HS-27A (cell line): ENCODE results near the gene SEC14L6.
"Not testable (repeated sequence)": the region's sequence is repeated elsewhere in the genome, so short reads cannot be mapped to it uniquely, and the experiment has no call there.

ENCODE experiments used
- DNase-seq: peaks from one replicate; pipeline ENCODE4 v3.0.0-alpha.2; 2012; ENCODE audit warnings: low read depth, missing footprints

SEC14L6 gene

GRCh38 chr22:30566125-30566524, 19.6 kb upstream of the SEC14L6 start:
- no peak for DNase-seq

- DNase-seq, result no peak
Measured at GRCh38 chr22:30565341-30565740, 18.8 kb upstream of the SEC14L6 start.

GRCh38 chr22:30564761-30565119, 18.2 kb upstream of the SEC14L6 start:
- no peak for DNase-seq

- no peak for DNase-seq
Measured at GRCh38 chr22:30564045-30564760, 17.7 kb upstream of the SEC14L6 start.

GRCh38 chr22:30562366-30562765, 15.8 kb upstream of the SEC14L6 start:
- DNase-seq, result no peak

- DNase-seq, result no peak
Measured at GRCh38 chr22:30561402-30562189, 15.1 kb upstream of the SEC14L6 start.

GRCh38 chr22:30560643-30561202, 14.2 kb upstream of the SEC14L6 start:
- DNase-seq, result not testable (repeated sequence)

- DNase-seq, result no peak
Measured at GRCh38 chr22:30559889-30560288, 13.3 kb upstream of the SEC14L6 start.

GRCh38 chr22:30557243-30557642, 10.7 kb upstream of the SEC14L6 start:
- DNase-seq, result no peak

GRCh38 chr22:30556388-30556787, 9.8 kb upstream of the SEC14L6 start:
- DNase-seq, result no peak

GRCh38 chr22:30555282-30556210, 9.0 kb upstream of the SEC14L6 start:
- no peak for DNase-seq

GRCh38 chr22:30553971-30554370, 7.4 kb upstream of the SEC14L6 start:
- no peak for DNase-seq

- no peak for DNase-seq
Measured at GRCh38 chr22:30552719-30553118, 6.2 kb upstream of the SEC14L6 start.

- not testable (repeated sequence) for DNase-seq
Measured at GRCh38 chr22:30551813-30552212, 5.3 kb upstream of the SEC14L6 start.

GRCh38 chr22:30547188-30547587, 647 bp upstream of the SEC14L6 start:
- DNase-seq, result no peak

GRCh38 chr22:30542811-30543188, 3.7 kb downstream of the SEC14L6 start:
- DNase-seq, result no peak

- no peak for DNase-seq
Measured at GRCh38 chr22:30541961-30542810, 4.4 kb downstream of the SEC14L6 start.

- not testable (repeated sequence) for DNase-seq
Measured at GRCh38 chr22:30541511-30541910, 5.0 kb downstream of the SEC14L6 start.

- no peak for DNase-seq
Measured at GRCh38 chr22:30539368-30539767, 7.2 kb downstream of the SEC14L6 start.

GRCh38 chr22:30538280-30538679, 8.3 kb downstream of the SEC14L6 start:
- DNase-seq, result no peak

GRCh38 chr22:30537083-30537731, 9.3 kb downstream of the SEC14L6 start:
- no peak for DNase-seq
